ENCODE results near the gene CHPT1.

- no peak for TF ChIP-seq CTCF (IDR thresholded peaks at IDR 0.05)
- peak in 1 of 2 donors; percentile 52 for TF ChIP-seq EP300 (IDR thresholded peaks at IDR 0.05)
Measured at GRCh38 chr12:101697197-101697929, at the start of gene CHPT1.
